Endothelial cell of umbilical vein (primary cell): Measurements from ENCODE around the gene FGF19.

Experiments used
- POLR2AphosphoS5 ChIP-seq: IDR thresholded peaks from 2 replicates; pipeline ENCODE4 v1.6.1; 2012; ENCODE audit warnings: low read depth, mild to moderate bottlenecking, control low read depth, low read length, moderate library complexity; ENCODE audit not compliant: insufficient read depth
- TF ChIP-seq, protein P1 (sequence below), 2 donors: IDR thresholded peaks; 1 replicate in 1 of 2; 2 replicates in 1 of 2; pipeline ENCODE4 v1.5.1; 2011; ENCODE audit warnings: low read length in 2 of 2, mild to moderate bottlenecking in 2 of 2, moderate library complexity in 2 of 2, control low read depth in 1 of 2, inconsistent platforms in 1 of 2, low read depth in 1 of 2; ENCODE audit not compliant: insufficient read depth in 1 of 2; ENCODE audit errors: extremely low read depth in 1 of 2

DNA sequence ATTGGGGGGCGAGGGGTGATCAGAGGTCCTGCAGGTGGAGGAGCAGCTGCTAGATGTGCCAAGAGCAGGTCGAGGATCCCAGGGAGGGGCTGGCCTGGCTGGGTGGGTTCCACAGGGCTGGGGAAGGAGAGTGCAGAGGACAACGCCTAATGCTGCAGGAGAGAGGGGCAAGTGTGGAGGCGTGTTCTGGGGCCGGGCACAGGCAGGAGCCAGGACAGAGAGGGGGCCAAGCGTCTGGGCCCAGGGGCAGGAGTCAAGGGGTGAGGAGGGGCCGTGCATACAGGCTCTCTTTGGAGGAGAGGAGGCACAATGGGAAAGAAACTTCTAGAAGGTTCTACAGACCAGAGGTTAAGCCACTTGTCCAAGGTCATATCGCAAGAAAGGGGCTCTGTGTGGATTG is 26.7 kb upstream of the FGF19 start:
- TF ChIP-seq, protein P1, sequence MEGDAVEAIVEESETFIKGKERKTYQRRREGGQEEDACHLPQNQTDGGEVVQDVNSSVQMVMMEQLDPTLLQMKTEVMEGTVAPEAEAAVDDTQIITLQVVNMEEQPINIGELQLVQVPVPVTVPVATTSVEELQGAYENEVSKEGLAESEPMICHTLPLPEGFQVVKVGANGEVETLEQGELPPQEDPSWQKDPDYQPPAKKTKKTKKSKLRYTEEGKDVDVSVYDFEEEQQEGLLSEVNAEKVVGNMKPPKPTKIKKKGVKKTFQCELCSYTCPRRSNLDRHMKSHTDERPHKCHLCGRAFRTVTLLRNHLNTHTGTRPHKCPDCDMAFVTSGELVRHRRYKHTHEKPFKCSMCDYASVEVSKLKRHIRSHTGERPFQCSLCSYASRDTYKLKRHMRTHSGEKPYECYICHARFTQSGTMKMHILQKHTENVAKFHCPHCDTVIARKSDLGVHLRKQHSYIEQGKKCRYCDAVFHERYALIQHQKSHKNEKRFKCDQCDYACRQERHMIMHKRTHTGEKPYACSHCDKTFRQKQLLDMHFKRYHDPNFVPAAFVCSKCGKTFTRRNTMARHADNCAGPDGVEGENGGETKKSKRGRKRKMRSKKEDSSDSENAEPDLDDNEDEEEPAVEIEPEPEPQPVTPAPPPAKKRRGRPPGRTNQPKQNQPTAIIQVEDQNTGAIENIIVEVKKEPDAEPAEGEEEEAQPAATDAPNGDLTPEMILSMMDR (IDR thresholded peaks at IDR 0.05; ENCODE audit: extremely low read depth in 1 of 2, insufficient read depth in 1 of 2, low read depth in 1 of 2, low read length in 2 of 2) = no peak
- TF ChIP-seq POLR2AphosphoS5 = no peak
